HT-29 (cell line): ENCODE data around the gene RPL38. TPM values are rescaled to one million over a fixed set of nuclear protein-coding genes. Genes with fewer than 3 reads are reported as not detected.

Experiments used
- DNase-seq: peaks from one replicate; pipeline ENCODE4 v3.0.0-alpha.2; 2015; ENCODE audit warnings: low spot score
- total RNA-seq: library from RNA; depleted of rRNA; stranded (reverse); fragments of >200 nt; shearing (Covaris generic); gene quantifications from 2 replicates; pipeline ENCODE4 v1.2.3, GENCODE V29; 2014; rRNA removed

Gene RPL38
- 1,500 and 1,729 TPM in 2 replicates for total RNA-seq

GRCh38 chr17:74203439-74204240 is at the start of gene RPL38:
RPL38 (plus strand) TSS chr17:74203678; CDS start chr17:74203956, 278 bp downstream.
- DNase-seq, result peak; percentile 97

DNA sequence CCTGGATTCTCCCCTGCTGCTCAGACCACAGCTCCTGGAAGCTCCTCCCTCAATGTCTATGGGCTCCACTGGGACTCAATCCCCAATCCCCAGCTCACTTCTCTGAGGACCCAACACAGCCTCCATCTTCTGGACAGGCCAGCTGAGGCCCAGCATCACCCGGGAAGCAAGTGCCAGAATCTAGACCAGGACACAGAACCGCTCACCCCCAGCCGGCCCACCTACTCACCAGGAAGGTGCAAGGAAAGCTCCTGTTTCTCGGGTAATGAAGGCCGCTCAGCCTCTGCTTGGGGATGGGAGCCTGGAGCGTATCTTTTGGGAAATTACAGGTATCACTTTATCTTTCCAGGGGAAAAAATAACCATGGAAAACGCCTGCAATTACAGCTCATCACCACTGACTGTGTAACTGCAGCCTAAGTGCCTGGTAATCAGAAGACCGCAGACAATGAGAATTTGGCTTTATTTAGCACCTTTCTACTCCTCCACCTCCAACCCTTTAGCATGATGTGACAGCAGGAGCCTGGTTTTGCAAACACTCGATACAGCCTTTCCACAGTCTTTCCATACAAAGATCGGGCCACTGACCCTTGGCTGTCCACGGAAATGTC is 49.6 kb upstream of the RPL38 start:
- no peak for DNase-seq

- DNase-seq, result no peak
These were observed 46.6 kb upstream of the RPL38 start for GRCh38 chr17:74156878-74157277.

GRCh38 chr17:74157366-74157765 is 46.1 kb upstream of the RPL38 start:
- DNase-seq, result no peak

DNA sequence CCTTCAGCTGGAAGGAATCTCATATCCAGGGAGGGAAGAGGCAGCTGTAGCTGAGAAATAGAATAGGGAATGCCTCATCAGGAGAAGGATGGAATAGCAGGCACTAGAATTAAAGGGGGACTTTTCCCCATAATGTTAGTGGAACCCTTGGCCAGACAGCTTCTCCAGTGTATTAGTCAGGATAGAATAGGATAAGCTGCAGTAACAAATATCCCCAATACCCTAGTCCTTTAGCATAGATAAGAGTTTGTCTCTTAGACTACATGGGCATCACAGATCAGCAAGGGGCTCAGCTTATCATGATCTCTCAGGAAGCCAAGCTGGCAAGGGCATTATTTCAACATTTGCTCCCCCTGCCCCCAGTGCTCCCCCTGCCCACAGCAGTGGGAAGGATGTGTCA is 44.7 kb upstream of the RPL38 start:
- DNase-seq, result no peak

- no peak for DNase-seq
These were observed 44.1 kb upstream of the RPL38 start for GRCh38 chr17:74159226-74159840.

DNA sequence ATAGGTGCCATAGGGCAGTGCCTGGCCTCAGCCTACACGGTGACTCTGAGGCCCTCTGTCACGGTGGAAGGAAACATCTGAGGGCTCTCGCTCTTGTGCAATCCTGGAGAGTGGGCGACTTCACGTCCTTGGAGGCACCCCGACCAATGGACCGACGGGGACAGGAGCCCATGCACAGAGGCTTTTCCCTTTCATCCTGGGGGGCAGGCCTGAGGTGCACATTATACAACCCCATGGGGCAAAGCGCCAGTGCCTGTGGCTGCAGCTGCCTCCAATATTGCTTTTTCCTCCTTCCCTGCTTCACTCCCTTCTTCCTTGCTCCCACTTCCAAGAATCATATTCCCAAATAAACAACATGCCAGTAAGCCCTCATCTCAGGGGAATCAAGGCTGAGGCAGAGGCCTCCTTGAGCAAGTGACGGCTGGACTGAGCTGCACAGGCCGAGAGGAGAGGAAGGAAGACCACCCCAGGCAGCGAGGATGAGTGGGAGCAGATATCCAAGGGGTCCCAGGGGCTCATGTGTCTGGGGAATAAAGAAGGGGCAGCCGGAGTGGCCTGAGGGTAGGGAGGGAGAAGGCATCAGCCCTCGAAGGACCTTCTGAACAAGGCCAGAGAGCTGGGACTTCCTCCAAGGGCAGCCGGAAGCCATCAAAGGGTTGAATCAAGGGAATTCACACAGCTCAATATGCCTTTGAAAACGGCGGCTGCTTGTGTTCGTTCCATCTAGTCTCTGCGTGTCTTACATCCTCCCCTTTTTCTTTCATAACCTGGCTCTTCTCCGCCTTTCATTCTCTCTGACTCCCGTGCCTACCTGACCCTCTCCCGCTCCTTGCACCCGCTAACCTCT is 42.6 kb upstream of the RPL38 start:
- no peak for DNase-seq

GRCh38 chr17:74161503-74161875 is 42.0 kb upstream of the RPL38 start:
- DNase-seq, result no peak

DNA sequence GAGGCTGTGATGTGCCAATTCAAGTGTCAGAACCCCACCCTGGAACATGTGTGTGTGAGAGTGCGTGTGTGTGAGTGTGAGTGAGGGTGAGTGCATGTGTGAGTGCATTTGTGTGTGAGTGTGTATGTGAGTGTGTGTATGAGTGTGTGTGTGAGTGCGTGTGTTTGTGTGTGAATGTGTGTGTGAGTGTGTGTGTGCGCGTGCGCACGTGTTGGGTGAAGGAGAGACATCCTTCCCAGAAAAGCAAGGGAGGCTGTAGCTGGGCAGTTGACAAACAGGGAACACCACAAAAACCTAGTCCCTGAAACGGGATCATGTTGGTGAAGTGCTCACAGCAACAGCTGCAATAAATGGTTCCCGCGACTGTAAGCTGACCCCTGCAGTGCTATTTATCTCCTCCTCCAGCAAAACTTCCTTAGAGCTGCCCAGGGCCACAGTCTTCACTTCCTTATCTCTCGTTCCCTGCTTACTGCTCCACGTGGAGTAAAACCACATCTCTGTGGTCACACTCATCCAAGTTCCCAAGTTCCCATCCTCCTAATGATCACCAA is 40.1 kb upstream of the RPL38 start:
- DNase-seq, result no peak

DNA sequence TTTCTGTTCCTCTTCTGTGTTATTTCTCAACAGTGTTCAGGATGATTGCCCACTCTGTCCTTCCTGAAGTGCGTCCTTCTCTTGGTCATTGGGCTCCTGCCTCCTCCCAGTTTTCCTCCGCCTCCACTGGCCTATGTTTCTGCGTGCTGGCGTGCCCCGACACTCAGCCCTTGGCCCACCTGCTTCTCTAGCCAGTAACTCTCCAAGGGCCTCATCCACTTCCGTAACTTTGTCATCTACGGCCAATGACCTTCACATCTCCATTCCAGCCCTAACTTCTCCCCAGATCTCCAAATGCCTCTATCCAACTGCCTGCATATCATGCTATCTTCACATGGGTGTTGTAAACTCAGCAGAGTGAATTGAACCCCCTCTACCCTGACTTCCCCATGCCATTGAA is 39.6 kb upstream of the RPL38 start:
- DNase-seq, result no peak

DNA sequence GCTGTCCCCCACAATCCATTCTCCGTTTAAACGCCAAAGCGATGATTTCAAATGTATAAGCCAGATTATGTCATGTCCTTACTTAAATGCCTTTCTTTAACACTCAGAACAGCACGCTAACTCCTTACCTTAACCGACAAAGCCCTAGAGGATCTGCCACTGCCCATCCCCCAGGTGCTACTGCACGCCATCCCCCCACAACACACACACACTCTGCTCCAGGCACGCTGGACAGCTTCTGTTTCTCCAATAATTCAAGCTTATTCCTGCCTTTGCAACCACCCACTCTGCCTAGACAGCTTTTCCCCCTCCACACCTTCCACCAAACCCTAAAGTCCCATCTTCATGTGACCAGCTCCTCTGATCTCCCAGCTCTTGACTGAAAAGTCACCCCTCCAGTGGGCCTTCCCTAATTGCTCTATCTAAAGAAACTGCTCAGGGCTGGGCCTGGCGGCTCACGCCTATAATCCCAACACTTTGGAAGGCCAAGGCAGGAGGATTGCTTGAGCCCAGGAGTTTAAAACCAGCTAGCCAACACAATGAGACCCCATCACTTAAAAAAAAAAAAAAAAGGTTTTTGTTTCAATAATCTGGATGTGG is 38.9 kb upstream of the RPL38 start:
- DNase-seq, result no peak

DNA sequence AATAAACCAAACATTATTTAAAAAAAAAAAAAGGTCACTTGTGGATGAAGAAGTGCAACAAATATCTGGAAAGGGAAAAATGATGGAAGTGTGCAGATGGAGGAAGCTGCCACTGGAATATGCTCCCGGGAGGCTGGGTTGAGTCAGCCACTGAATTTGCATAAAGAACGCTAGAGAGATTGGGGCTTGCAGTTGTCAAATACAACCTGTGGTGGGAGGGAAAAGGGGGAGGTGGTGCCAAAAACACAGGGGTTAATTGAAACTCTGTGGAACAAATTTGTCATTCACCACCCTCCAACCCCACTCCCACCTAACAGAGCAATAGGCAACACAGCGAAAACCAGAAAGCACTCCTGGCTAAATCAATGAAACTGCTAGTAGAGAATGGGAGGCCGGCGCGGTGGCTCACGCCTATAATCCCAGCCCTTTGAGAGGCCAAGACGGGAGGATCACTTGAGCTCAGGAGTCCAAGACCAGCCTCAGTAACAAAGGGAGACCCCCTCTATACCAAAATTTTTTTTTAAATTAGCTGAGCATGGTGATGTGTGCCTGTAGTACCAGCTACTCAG is 37.6 kb upstream of the RPL38 start:
- DNase-seq, result no peak

DNA sequence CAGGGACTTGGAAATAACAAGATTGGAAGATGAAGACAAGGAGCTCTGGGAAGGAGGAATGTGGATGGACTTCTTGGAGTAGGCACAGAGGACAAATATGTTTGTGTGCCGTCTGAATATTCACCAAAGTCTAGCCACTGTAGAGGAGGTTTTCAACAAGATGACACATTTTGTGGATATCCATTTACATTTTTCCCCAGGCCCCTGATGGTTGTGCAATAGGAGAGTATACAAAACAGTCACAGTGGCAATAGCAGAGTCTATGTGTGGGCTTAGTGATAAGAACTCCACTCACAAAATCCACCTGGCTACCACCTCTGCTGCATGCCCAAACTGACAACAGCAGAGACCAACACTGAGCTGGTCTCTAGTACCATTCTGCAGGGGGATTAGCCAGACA is 32.6 kb upstream of the RPL38 start:
- DNase-seq, result no peak

GRCh38 chr17:74172700-74173099 is 30.8 kb upstream of the RPL38 start:
- no peak for DNase-seq

DNA sequence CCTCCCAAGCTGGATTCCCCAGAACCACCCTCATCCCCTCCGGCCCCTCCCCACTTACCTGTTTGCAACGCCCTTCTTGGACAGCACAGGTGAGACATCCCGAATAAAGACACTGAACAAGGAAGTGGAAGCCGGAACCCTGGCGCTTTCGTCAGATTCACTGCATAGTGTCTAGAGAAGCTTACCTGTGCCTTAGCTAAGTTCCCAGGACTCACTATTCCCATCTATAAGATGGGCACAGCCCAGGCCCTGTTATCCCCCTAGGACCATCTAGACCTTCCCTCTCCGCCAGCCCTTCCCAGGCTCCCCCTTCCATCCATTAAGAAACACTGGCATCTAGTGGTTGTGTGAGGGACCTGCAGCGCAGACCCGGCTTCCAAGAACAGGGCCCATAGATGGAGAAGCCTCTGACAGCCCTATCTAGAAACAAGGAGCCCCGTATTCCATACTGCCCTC is 26.9 kb upstream of the RPL38 start:
- DNase-seq, result peak; percentile 73

DNA sequence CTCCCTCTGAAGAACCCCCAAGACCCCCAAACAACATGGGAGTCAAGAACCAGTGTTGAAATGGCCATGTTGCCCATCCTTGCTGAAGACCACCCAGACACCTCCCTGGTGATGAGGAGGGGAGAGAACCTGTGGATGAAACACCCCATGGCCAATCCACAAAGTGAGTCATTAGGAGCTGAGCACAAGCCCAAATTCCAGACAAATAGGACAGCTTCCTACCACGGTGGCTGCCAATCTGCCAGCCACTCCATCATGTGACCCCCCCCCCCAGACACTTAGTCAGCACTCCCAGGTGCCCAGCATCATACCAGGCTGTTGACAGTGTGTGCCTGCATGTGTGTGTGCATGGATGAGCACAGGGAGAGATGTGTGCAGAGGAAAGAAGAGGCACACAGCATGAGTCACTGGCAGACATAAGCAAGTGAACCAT is 26.4 kb upstream of the RPL38 start:
- no peak for DNase-seq

- no peak for DNase-seq
These were observed 23.9 kb upstream of the RPL38 start for GRCh38 chr17:74179576-74179975.

- no peak for DNase-seq
These were observed 23.1 kb upstream of the RPL38 start for GRCh38 chr17:74180336-74180735.

GRCh38 chr17:74181341-74181740 is 22.1 kb upstream of the RPL38 start:
- DNase-seq, result no peak

DNA sequence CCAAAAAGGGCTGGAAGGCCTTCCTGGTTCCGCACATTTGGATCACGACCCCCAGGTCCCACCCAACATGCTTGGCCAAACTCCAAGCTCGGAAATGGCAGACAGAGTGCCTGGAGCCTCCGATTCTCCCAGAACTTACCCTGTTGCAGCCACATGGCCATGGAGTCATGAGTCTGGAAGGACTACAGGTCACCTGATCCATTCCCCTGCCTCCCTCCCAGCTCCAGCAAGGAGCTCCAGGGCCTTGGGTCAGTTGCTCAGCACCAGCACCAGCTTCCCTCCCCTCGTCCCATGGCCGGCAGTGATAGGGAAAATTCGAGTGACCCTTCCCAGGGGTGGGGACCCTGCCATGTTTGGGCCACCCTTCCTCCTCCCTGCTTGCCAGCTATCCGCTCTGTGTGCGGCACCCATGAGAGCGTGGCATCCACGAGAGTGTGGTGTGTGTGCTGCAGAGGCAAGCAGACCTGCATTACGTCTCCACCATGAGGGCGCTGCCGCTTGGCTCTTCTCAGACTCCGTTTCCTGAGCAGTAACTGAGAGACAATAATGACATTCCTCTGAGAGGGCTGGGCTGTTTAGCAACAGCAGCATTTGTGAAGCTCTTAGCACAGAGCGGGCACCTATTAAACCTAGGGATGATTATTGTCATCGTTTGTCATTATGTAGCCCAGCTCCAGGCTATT is 21.3 kb upstream of the RPL38 start:
- DNase-seq, result no peak
